ENCODE measurements around the gene IGFL1. TPM values are rescaled to one million over a fixed set of nuclear protein-coding genes. Genes with fewer than 3 reads are reported as not detected.
"Not testable (repeated sequence)": the region's sequence is repeated elsewhere in the genome, so short reads cannot be mapped to it uniquely, and the experiment has no call there.

The IGFL1 gene
- total RNA-seq, 4 donors from 2014 or later, result 2.9 to 46.0 (median 22.0) TPM

DNA sequence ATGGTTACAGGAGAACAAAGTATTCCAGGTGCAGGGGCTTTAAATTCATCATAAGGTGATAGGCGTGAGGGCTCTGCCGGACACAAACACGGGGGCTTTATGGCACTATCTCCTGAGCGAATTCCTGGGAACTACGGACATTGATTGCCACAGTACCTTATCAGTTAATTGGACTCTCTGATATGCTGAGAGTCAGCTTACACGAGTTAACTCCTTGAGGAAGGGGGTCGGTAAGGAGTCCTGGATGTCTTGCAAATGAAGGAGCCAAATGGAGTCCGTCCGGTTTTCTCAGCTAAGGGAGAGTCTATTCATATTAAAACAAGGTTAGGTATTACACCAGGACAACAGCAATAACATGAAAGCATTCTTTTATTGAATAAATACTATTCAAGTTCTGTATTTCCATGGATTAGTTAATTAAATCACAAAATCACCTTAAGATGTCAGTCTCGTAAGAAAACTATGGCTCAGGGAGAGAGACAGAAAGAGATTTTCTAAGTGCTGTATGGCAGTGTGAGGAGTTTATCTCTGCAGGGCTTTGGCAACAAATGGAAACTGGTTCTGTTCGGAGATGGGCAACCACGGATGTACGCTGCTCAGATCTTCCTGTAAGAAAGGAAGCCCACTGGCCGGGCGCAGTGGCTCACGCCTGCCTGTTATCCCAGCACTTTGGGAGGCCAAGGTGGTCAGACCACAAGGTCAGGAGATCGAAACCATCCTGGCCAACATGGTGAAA lies 41.1 kb downstream of the IGFL1 start:
- no peaks in the 10 kb centered on the region for H3K36me3 ChIP-seq
- H3K27me3 ChIP-seq, result peaks cover 0 to 47% (median 2%) of the 10 kb centered on the region in 4 donors
- no peaks in the 10 kb centered on the region for H3K4me1 ChIP-seq
- intact Hi-C loops (cut with DNase I), result no loop called here
- no peak for TF ChIP-seq POLR2A (IDR thresholded peaks at IDR 0.05)
- TF ChIP-seq, protein P1, sequence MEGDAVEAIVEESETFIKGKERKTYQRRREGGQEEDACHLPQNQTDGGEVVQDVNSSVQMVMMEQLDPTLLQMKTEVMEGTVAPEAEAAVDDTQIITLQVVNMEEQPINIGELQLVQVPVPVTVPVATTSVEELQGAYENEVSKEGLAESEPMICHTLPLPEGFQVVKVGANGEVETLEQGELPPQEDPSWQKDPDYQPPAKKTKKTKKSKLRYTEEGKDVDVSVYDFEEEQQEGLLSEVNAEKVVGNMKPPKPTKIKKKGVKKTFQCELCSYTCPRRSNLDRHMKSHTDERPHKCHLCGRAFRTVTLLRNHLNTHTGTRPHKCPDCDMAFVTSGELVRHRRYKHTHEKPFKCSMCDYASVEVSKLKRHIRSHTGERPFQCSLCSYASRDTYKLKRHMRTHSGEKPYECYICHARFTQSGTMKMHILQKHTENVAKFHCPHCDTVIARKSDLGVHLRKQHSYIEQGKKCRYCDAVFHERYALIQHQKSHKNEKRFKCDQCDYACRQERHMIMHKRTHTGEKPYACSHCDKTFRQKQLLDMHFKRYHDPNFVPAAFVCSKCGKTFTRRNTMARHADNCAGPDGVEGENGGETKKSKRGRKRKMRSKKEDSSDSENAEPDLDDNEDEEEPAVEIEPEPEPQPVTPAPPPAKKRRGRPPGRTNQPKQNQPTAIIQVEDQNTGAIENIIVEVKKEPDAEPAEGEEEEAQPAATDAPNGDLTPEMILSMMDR (IDR thresholded peaks at IDR 0.05), result no peak
- WGBS, 2 donors, result 39 to 59% methylated on average over 15 to 16 of the region's 17 CpGs
- H3K4me3 ChIP-seq, result no peak overlapping the region
- H3K9me3 ChIP-seq, result no peaks in the 10 kb centered on the region
- no peak overlapping the region for H3K27ac ChIP-seq
- DNase-seq, result no peak

- no peak for TF ChIP-seq POLR2A (IDR thresholded peaks at IDR 0.05)
- TF ChIP-seq, protein P1 (IDR thresholded peaks at IDR 0.05), result no peak
- Histone ChIP-seq H3K9me3 (no peaks in the 10 kb centered on the region), H3K4me1 (no peaks in the 10 kb centered on the region), H3K27ac (no peak overlapping the region), H3K27me3 (peaks cover 0 to 43% (median 2%) of the 10 kb centered on the region in 4 donors), H3K4me3 (no peak overlapping the region), H3K36me3 (no peaks in the 10 kb centered on the region)
- intact Hi-C loops (cut with DNase I), result no loop called here
- 40 to 45% methylated on average over 7 to 8 of the region's 8 CpGs for WGBS, 2 donors
- no peak for DNase-seq
Measured at GRCh38 chr19:46271481-46272197, 42.1 kb downstream of the IGFL1 start.

DNA sequence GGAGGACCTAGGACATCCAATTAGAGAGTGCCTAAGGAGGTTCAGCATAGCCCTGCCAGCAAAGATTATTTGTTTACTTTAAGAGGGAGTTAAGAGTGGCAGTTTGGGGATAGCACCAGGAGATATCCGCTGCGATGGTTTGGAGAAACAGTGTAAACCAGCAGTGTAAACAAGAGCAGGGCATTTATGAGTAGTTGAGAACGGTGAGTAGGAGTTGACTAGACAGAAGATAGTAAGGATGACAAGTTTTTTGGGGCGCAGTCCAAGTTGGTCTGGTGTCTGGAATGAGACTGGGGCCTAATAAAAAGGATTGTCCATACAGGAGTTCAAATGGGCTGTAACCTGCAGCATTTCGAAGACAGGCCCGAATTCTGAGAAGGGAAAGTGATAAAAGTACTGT lies 44.4 kb downstream of the IGFL1 start:
- WGBS, 2 donors, result 73 to 79% methylated on average over 6 of the region's 6 CpGs

DNA sequence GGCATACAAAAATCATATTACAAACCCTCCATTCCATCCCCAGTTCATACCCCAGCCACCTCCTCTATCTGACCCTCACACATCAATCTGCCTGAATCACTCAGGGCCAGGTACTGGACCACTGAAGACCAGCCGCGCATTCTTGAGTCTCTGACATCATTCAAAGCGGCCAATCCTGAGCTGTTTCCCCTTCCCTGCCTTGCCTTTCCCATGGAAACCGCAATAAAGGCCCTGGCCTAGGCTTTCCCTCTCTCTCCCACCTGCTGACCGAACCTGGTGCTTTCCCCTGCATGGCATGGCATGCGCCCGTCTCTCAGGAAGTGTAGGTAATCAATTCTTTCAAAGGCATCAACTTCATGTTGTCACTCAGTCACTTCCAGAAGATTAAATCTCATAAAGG lies 49.6 kb downstream of the IGFL1 start:
- H3K9me3 ChIP-seq, result no peaks in the 10 kb centered on the region
- 83 to 89% methylated on average over 7 of the region's 7 CpGs for WGBS, 2 donors

More for the DNA sequence above, 44.4 kb downstream of the IGFL1 start:
- DNase-seq; H3K4me3 ChIP-seq; H3K27ac ChIP-seq; H3K9me3 ChIP-seq; H3K36me3 ChIP-seq; H3K4me1 ChIP-seq; intact Hi-C loops (cut with DNase I): not testable (repeated sequence)
- H3K27me3 ChIP-seq, result peaks cover 0 to 41% (median 2%) of the 10 kb centered on the region in 4 donors

More for the DNA sequence above, 49.6 kb downstream of the IGFL1 start:
- H3K27ac ChIP-seq, result no peak overlapping the region
- no peak overlapping the region for H3K4me3 ChIP-seq
- no peaks in the 10 kb centered on the region for H3K36me3 ChIP-seq
- H3K27me3 ChIP-seq, result peaks cover 0 to 17% (median 0%) of the 10 kb centered on the region in 4 donors
- intact Hi-C loops (cut with DNase I), result no loop called here
- peaks cover 0 to 6% (median 0%) of the 10 kb centered on the region in 3 donors for H3K4me1 ChIP-seq
- DNase-seq, result no peak
- TF ChIP-seq POLR2A (IDR thresholded peaks at IDR 0.05), result no peak
- TF ChIP-seq, protein P1 (IDR thresholded peaks at IDR 0.05), result no peak

Other genes starting within 250 kb of the IGFL1 start
- gene CCDC61, start 234.3 kb upstream of the IGFL1 start, total RNA-seq, result 1 to 10 TPM; 5.9 to 9.5 (median 7.4) TPM
- gene PGLYRP1, start 206.7 kb upstream of the IGFL1 start, total RNA-seq, result not detected
- not detected for gene IGFL4, start 188.7 kb upstream of the IGFL1 start, total RNA-seq
- gene IGFL3, start 105.1 kb upstream of the IGFL1 start, total RNA-seq, result not detected
- not detected for gene IGFL2, start 81.5 kb upstream of the IGFL1 start, total RNA-seq
- gene HIF3A, start 67.3 kb downstream of the IGFL1 start, total RNA-seq, result 10 to 100 TPM in 1 of 4 donors, 1 to 10 TPM in 3; 3.8 to 52.8 (median 6.2) TPM
- gene PPP5C, start 117.3 kb downstream of the IGFL1 start, total RNA-seq, result 10 to 100 TPM; 33.8 to 51.3 (median 43.2) TPM
- 1 to 10 TPM in 1 of 4 donors, under 1 TPM in 3; 0.53 to 1.7 (median 0.62) TPM for gene CCDC8, start 183.8 kb downstream of the IGFL1 start, total RNA-seq
- not detected for gene PNMA8C, start 199.2 kb downstream of the IGFL1 start, total RNA-seq
- under 1 TPM in 1 of 4 donors, not detected in 3; 0.38 TPM for gene PNMA8A, start 241.8 kb downstream of the IGFL1 start, total RNA-seq

Data from esophagus squamous epithelium (tissue), 5 donors.